Measurements from ENCODE around the gene TMEM106C. TPM values are rescaled to one million over a fixed set of nuclear protein-coding genes. Genes with fewer than 3 reads are reported as not detected.

The TMEM106C gene, protein sequence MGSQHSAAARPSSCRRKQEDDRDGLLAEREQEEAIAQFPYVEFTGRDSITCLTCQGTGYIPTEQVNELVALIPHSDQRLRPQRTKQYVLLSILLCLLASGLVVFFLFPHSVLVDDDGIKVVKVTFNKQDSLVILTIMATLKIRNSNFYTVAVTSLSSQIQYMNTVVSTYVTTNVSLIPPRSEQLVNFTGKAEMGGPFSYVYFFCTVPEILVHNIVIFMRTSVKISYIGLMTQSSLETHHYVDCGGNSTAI
- polyA plus RNA-seq = 10 to 100 TPM; 56.9 to 73.5 (median 62.6) TPM

DNA sequence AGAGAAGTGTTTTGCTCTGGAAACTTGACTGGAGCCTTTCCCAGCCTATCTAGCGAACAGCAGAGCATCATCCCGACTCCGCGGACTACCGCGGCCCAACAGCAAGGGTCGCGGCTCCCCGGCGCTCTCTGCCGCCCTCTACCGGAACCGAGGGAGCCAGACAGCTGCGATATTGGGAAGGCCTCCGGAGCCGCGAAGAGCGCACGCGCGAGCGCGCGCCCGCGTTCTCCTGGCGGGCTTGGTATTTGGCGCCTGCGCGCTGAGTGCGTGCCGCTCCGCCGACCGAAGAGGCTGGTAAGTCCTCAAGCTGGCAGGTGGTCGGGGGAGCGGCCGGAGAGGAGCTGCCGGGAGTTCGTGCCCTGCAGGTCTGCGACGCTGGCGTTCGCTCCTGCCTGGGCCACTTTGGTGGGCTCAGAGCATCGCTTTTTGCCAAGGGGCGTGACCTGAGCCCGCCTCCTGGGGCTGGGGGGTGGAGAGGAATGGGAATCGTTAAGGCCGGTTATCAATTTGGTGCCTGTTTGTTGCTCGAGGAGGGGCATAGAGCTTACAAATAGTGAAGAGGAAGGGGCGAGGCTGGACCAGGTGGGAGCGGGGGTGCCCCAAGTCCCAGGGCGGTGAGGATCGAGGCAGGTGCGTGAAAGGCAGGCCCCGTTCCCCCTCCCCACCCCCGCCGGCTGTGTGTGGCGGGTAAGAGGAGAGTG is at the start of gene TMEM106C:
TSS of gene TMEM106C (plus strand) at position 257 of the 701 bp plus-strand sequence. CDS start 641 bp downstream, outside the sequence.
- peaks cover 17 to 33% of the 10 kb centered on the region in 2 donors for H3K4me1 Mint-ChIP-seq
- no peaks in the 10 kb centered on the region for H3K9me3 Mint-ChIP-seq
- H3K4me3 Mint-ChIP-seq = peak within 1 kb of the TSS; percentile 95 to 98 (median 98)
- peaks cover 4 to 24% (median 6%) of the 10 kb centered on the region in 3 donors for H3K27me3 Mint-ChIP-seq (ENCODE audit: low read depth in 3 of 3)
- H3K27ac Mint-ChIP-seq = peak within 1 kb of the TSS; percentile 25 to 92 (median 68)
- peak; percentile 90 to 93 (median 92) for DNase-seq
- H3K36me3 Mint-ChIP-seq = peaks cover 0 to 18% (median 3%) of the 10 kb centered on the region in 3 donors

DNA sequence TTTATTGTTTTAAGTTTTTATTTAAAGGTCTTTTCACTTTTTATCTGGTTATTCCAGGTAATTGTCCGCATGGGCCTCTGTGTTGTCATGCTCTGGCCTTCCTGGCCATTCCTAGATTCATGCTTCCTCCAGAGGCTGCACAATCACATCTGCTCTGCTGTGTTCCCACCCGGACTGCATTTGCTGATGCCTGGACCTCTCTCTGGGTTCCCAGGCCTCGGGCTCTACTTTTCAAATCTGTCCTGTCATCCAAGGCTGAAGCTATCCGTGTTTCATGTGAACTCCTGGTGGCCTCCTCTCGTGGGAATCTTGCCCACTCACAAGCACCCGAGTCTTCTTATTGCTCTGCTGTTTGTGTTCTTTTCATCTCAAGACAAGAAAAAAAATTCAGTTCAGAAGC is 42.5 kb upstream of the TMEM106C start:
- no peaks in the 10 kb centered on the region for H3K9me3 Mint-ChIP-seq
- DNase-seq = no peak
- no peaks in the 10 kb centered on the region for H3K36me3 Mint-ChIP-seq
- H3K27ac Mint-ChIP-seq = no peak overlapping the region
- H3K4me1 Mint-ChIP-seq = no peaks in the 10 kb centered on the region
- no peak overlapping the region for H3K4me3 Mint-ChIP-seq
- H3K27me3 Mint-ChIP-seq (ENCODE audit: low read depth in 3 of 3) = peaks cover 6 to 10% (median 9%) of the 10 kb centered on the region in 3 donors

GRCh38 chr12:47921907-47922306 is 41.5 kb upstream of the TMEM106C start:
- Mint-ChIP-seq H3K27me3 (ENCODE audit: low read depth in 3 of 3) (peaks cover 6% of the 10 kb centered on the region in 3 donors), H3K4me1 (no peaks in the 10 kb centered on the region), H3K4me3 (no peak overlapping the region), H3K27ac (no peak overlapping the region), H3K9me3 (no peaks in the 10 kb centered on the region), H3K36me3 (no peaks in the 10 kb centered on the region)
- DNase-seq = no peak

- no peak for DNase-seq
- Mint-ChIP-seq H3K27ac (no peak overlapping the region), H3K36me3 (no peaks in the 10 kb centered on the region), H3K4me1 (no peaks in the 10 kb centered on the region), H3K27me3 (ENCODE audit: low read depth in 3 of 3) (peaks cover 3 to 16% (median 5%) of the 10 kb centered on the region in 3 donors), H3K4me3 (no peak overlapping the region), H3K9me3 (peaks cover 0 to 3% (median 0%) of the 10 kb centered on the region in 6 donors)
These were observed 36.0 kb upstream of the TMEM106C start for GRCh38 chr12:47927346-47927745.

GRCh38 chr12:47930634-47931033 is 32.8 kb upstream of the TMEM106C start:
- Mint-ChIP-seq H3K4me3 (no peak overlapping the region), H3K9me3 (peaks cover 0 to 3% (median 0%) of the 10 kb centered on the region in 6 donors), H3K36me3 (no peaks in the 10 kb centered on the region), H3K27ac (no peak overlapping the region), H3K4me1 (no peaks in the 10 kb centered on the region), H3K27me3 (ENCODE audit: low read depth in 3 of 3) (peaks cover 0 to 17% (median 8%) of the 10 kb centered on the region in 3 donors)
- no peak for DNase-seq

- Mint-ChIP-seq H3K27ac (no peak overlapping the region), H3K4me1 (no peaks in the 10 kb centered on the region), H3K9me3 (peaks cover 0 to 3% (median 0%) of the 10 kb centered on the region in 6 donors), H3K36me3 (no peaks in the 10 kb centered on the region), H3K27me3 (ENCODE audit: low read depth in 3 of 3) (peaks cover 0 to 20% (median 8%) of the 10 kb centered on the region in 3 donors), H3K4me3 (no peak overlapping the region)
- DNase-seq = no peak
These were observed 32.2 kb upstream of the TMEM106C start for GRCh38 chr12:47931187-47931586.

- H3K4me3 Mint-ChIP-seq = no peak overlapping the region
- peaks cover 0 to 3% (median 0%) of the 10 kb centered on the region in 6 donors for H3K9me3 Mint-ChIP-seq
- H3K27ac Mint-ChIP-seq = no peak overlapping the region
- H3K4me1 Mint-ChIP-seq = peaks cover 3 to 4% of the 10 kb centered on the region in 2 donors
- H3K27me3 Mint-ChIP-seq (ENCODE audit: low read depth in 3 of 3) = peaks cover 2 to 13% (median 8%) of the 10 kb centered on the region in 3 donors
- H3K36me3 Mint-ChIP-seq = no peaks in the 10 kb centered on the region
- no peak for DNase-seq
These were observed 28.2 kb upstream of the TMEM106C start for GRCh38 chr12:47935184-47935583.

GRCh38 chr12:47938093-47938492 is 25.3 kb upstream of the TMEM106C start:
- Mint-ChIP-seq H3K36me3 (no peaks in the 10 kb centered on the region), H3K4me1 (peaks cover 20 to 23% of the 10 kb centered on the region in 2 donors), H3K9me3 (peaks cover 0 to 3% (median 0%) of the 10 kb centered on the region in 6 donors), H3K27me3 (ENCODE audit: low read depth in 3 of 3) (peaks cover 9 to 22% (median 11%) of the 10 kb centered on the region in 3 donors), H3K4me3 (no peak overlapping the region), H3K27ac (no peak overlapping the region)
- no peak for DNase-seq

DNA sequence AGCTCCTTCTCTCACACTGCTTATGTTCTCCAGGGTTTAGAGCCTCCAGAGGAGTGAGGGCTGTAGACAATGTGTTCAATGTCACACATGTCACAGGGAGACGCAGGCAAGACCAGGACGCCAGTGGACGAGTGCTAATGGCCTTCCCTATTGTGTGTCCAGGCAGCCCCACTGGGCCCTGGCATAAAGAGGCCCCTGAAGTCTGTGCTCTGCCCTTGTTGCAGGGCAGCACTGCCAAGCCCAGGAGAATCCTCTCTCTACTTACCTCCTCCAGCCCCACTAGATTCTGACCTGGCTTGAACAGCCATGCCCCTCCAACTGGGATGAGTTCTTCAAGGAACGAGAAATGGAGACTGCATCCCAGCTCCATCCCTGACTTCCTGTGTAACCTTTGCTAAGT is 24.8 kb upstream of the TMEM106C start:
- Mint-ChIP-seq H3K36me3 (no peaks in the 10 kb centered on the region), H3K4me1 (peaks cover 20 to 23% of the 10 kb centered on the region in 2 donors), H3K27me3 (ENCODE audit: low read depth in 3 of 3) (peaks cover 9 to 25% (median 11%) of the 10 kb centered on the region in 3 donors), H3K9me3 (peaks cover 0 to 3% (median 0%) of the 10 kb centered on the region in 6 donors), H3K4me3 (no peak overlapping the region), H3K27ac (no peak overlapping the region)
- no peak for DNase-seq

DNA sequence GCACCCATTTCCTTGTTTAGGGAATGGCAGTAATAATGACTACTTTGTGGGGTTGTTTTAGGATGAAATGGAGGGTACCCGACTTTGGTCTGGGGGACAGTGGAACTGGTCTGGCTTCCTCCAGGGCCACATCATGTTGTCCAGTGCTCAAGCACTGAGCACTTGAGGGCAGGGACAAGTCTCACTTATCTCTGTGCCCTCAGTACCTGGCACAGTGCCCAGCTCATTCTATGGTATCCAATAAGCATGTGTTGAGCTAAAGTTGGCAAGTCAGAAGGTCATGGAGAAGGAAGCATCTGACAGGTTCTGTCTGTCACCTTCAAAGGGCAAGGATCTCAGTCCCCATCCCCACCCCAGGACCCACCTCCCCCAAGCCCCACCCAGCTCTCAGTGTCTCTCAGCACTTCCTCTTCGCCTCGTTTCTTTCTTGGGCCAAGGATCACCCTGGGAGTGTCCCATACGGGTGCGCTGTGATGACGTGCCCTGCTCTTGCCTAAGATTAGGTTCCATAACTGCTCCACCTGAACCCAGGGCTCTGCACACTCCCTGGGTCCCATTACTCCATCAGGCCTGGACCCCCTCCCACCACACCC is 24.3 kb upstream of the TMEM106C start:
- DNase-seq = no peak
- no peak overlapping the region for H3K27ac Mint-ChIP-seq
- H3K36me3 Mint-ChIP-seq = no peaks in the 10 kb centered on the region
- peaks cover 6 to 30% (median 11%) of the 10 kb centered on the region in 3 donors for H3K27me3 Mint-ChIP-seq (ENCODE audit: low read depth in 3 of 3)
- peaks cover 20 to 23% of the 10 kb centered on the region in 2 donors for H3K4me1 Mint-ChIP-seq
- H3K9me3 Mint-ChIP-seq = peaks cover 0 to 3% (median 0%) of the 10 kb centered on the region in 6 donors
- H3K4me3 Mint-ChIP-seq = no peak overlapping the region

DNA sequence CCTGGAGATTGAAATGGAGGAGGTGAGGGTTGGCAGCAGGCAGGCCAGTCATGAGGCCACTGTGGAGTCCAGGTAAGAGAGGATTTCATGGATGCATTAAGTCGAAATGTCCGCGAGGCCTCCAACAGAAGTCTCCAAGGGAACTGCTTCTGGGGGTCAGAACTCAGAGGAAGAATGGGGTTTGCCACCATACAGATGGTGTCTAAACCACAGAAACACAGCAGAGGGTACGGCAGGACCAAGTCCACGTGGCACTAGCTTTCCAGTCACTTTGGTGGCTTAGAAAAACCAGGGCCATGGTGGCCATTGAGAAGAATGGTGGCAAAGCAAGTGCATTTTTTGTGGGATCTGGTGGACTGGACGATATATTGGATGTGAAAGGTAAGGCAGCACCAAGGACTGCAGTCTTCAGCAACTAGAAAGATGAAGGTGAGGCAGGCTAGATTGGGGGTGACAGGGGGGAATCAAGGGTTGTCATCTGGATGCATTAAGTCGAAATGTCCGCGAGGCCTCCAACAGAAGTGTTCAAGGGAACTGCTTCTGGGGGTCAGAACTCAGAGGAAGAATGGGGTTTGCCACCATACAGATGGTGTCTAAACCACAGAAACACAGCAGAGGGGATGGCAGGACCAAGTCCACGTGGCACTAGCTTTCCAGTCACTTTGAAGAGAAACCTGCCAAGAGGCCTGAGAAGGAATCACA is 22.5 kb upstream of the TMEM106C start:
- Mint-ChIP-seq H3K9me3 (peaks cover 0 to 3% (median 0%) of the 10 kb centered on the region in 6 donors), H3K27ac (no peak overlapping the region), H3K4me3 (peak overlapping the region; percentile 53 to 79 (median 65))

GRCh38 chr12:47941475-47941780 is 22.0 kb upstream of the TMEM106C start:
- Mint-ChIP-seq H3K9me3 (peaks cover 0 to 3% (median 0%) of the 10 kb centered on the region in 6 donors), H3K27ac (no peak overlapping the region), H3K27me3 (ENCODE audit: low read depth in 3 of 3) (peaks cover 7 to 23% (median 11%) of the 10 kb centered on the region in 3 donors), H3K36me3 (no peaks in the 10 kb centered on the region), H3K4me3 (peak overlapping the region; percentile 53 to 79 (median 65)), H3K4me1 (peaks cover 20 to 23% of the 10 kb centered on the region in 2 donors)
- no peak for DNase-seq

More for the DNA sequence above, 22.5 kb upstream of the TMEM106C start:
- H3K27me3 Mint-ChIP-seq (ENCODE audit: low read depth in 3 of 3) = peaks cover 6 to 23% (median 11%) of the 10 kb centered on the region in 3 donors
- peaks cover 20 to 23% of the 10 kb centered on the region in 2 donors for H3K4me1 Mint-ChIP-seq
- no peaks in the 10 kb centered on the region for H3K36me3 Mint-ChIP-seq
- peak; percentile 22 to 36 (median 30) for DNase-seq

GRCh38 chr12:47941871-47942613 is 21.4 kb upstream of the TMEM106C start:
- H3K36me3 Mint-ChIP-seq = no peaks in the 10 kb centered on the region
- H3K4me1 Mint-ChIP-seq = peaks cover 20 to 23% of the 10 kb centered on the region in 2 donors
- peaks cover 11 to 23% (median 12%) of the 10 kb centered on the region in 3 donors for H3K27me3 Mint-ChIP-seq (ENCODE audit: low read depth in 3 of 3)
- H3K9me3 Mint-ChIP-seq = peaks cover 0 to 3% (median 0%) of the 10 kb centered on the region in 6 donors
- no peak overlapping the region for H3K27ac Mint-ChIP-seq
- H3K4me3 Mint-ChIP-seq = no peak overlapping the region
- DNase-seq = peak in 2 of 3 donors; percentile 22 to 23

All from immature natural killer cell (primary cell).